Measurements from ENCODE around the gene FAM222A.

Gene FAM222A

GRCh38 chr12:109730306-109731145, 16.9 kb downstream of the FAM222A start:
- TF ChIP-seq REST (IDR thresholded peaks at IDR 0.05; ENCODE audit: insufficient replicate concordance, low read depth) (no peak), POLR2AphosphoS5 (IDR thresholded peaks at IDR 0.05; ENCODE audit: low read depth) (no peak), SPI1 (IDR thresholded peaks at IDR 0.05; ENCODE audit: borderline replicate concordance, low read depth) (no peak), GABPA (IDR thresholded peaks at IDR 0.05; ENCODE audit: low read depth) (no peak)
- TF ChIP-seq, protein P1, sequence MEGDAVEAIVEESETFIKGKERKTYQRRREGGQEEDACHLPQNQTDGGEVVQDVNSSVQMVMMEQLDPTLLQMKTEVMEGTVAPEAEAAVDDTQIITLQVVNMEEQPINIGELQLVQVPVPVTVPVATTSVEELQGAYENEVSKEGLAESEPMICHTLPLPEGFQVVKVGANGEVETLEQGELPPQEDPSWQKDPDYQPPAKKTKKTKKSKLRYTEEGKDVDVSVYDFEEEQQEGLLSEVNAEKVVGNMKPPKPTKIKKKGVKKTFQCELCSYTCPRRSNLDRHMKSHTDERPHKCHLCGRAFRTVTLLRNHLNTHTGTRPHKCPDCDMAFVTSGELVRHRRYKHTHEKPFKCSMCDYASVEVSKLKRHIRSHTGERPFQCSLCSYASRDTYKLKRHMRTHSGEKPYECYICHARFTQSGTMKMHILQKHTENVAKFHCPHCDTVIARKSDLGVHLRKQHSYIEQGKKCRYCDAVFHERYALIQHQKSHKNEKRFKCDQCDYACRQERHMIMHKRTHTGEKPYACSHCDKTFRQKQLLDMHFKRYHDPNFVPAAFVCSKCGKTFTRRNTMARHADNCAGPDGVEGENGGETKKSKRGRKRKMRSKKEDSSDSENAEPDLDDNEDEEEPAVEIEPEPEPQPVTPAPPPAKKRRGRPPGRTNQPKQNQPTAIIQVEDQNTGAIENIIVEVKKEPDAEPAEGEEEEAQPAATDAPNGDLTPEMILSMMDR (IDR thresholded peaks at IDR 0.05; ENCODE audit: insufficient read depth, low read length), result no peak
- DNase-seq (ENCODE audit: low read depth in 1 of 2, low spot score in 1 of 2), result no peak
- Histone ChIP-seq H3K4me3 (replicated peaks; ENCODE audit: insufficient read depth, low read length) (no peak overlapping the region), H3K27ac (replicated peaks) (no peak overlapping the region), H3K27me3 (ENCODE audit: insufficient read depth, poor library complexity, severe bottlenecking) (no peaks in the 10 kb centered on the region)

- TF ChIP-seq SPI1 (IDR thresholded peaks at IDR 0.05; ENCODE audit: borderline replicate concordance, low read depth) (no peak), GABPA (IDR thresholded peaks at IDR 0.05; ENCODE audit: low read depth) (no peak), REST (IDR thresholded peaks at IDR 0.05; ENCODE audit: insufficient replicate concordance, low read depth) (no peak), POLR2AphosphoS5 (IDR thresholded peaks at IDR 0.05; ENCODE audit: low read depth) (no peak)
- TF ChIP-seq, protein P1 (IDR thresholded peaks at IDR 0.05; ENCODE audit: insufficient read depth, low read length), result no peak
- Histone ChIP-seq H3K27me3 (ENCODE audit: insufficient read depth, poor library complexity, severe bottlenecking) (no peaks in the 10 kb centered on the region), H3K27ac (replicated peaks) (no peak overlapping the region), H3K4me3 (replicated peaks; ENCODE audit: insufficient read depth, low read length) (no peak overlapping the region)
- DNase-seq (ENCODE audit: low read depth in 1 of 2, low spot score in 1 of 2), result no peak
These were observed 17.7 kb downstream of the FAM222A start for GRCh38 chr12:109731231-109731731.

DNA sequence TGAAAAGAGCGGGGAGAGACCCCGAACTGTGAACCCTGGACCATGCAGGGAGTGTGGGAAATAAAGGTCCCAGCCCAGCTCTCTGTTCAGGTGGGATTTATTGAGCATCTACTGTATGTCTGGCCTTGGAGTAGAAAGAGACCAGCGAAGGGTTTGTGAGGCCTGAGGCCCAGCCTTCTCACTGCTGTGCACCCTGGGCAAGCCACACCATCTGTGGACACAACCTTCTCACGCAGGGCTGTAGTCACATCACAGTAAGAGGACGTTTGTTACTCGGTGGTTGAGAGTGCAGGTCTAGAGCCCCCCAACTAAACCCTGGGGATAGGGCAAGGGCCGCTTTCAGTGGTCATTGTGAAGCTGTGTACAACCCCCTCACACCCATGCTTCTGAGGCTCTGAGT, 18.2 kb downstream of the FAM222A start:
- Histone ChIP-seq H3K27me3 (ENCODE audit: insufficient read depth, poor library complexity, severe bottlenecking) (no peaks in the 10 kb centered on the region), H3K27ac (replicated peaks) (no peak overlapping the region), H3K4me3 (replicated peaks; ENCODE audit: insufficient read depth, low read length) (no peak overlapping the region)
- TF ChIP-seq SPI1 (IDR thresholded peaks at IDR 0.05; ENCODE audit: borderline replicate concordance, low read depth), result no peak
- TF ChIP-seq REST (IDR thresholded peaks at IDR 0.05; ENCODE audit: insufficient replicate concordance, low read depth), result no peak
- TF ChIP-seq, protein P1 (IDR thresholded peaks at IDR 0.05; ENCODE audit: insufficient read depth, low read length), result no peak
- TF ChIP-seq POLR2AphosphoS5 (IDR thresholded peaks at IDR 0.05; ENCODE audit: low read depth), result no peak
- no peak for TF ChIP-seq GABPA (IDR thresholded peaks at IDR 0.05; ENCODE audit: low read depth)
- no peak for DNase-seq (ENCODE audit: low read depth in 1 of 2, low spot score in 1 of 2)
